Testis (tissue), 2 donors: ENCODE data around the gene MEGF9.

Source experiments
- CTCF ChIP-seq, 3 experiments: fragments of 450-650 bp in 2 of 3; fragments of 200-600 bp in 1 of 3; sonication (generic) in 1 of 3; IDR thresholded peaks; one replicate each; pipeline ENCODE4 v1.5.1; 2016 to 2019; ENCODE audit warnings: antibody characterized with exemption in 3 of 3, mild to moderate bottlenecking in 2 of 3, moderate library complexity in 1 of 3
- POLR2A ChIP-seq: fragments of 450-650 bp; IDR thresholded peaks from one replicate; pipeline ENCODE4 v1.6.1; 2017; ENCODE audit warnings: antibody characterized with exemption, mild to moderate bottlenecking, moderate library complexity

- TF ChIP-seq CTCF (IDR thresholded peaks at IDR 0.05) (no peak), POLR2A (no peak)
These were observed 111.3 kb downstream of the MEGF9 start for GRCh38 chr9:120603010-120603409.
